HL-60 (cell line): Measurements from ENCODE around the gene NFASC.

Experiments
- DNase-seq, 2 experiments: peaks; one replicate each; pipeline ENCODE4 v3.0.0-alpha.2; 2010 to 2020; ENCODE audit warnings: low read depth in 1 of 2, low spot score in 1 of 2
- H3K27ac ChIP-seq: fragments of 250-450 bp; sonication (Bioruptor Pico); replicated peaks from 2 replicates; pipeline ENCODE4 v1.5.1; 2020; ENCODE audit warnings: mild to moderate bottlenecking, moderate library complexity
- H3K27me3 ChIP-seq: fragments of 250-450 bp; sonication (Bioruptor Pico); 2 replicates; pipeline ENCODE4 v1.5.1; 2021; ENCODE audit warnings: mild to moderate bottlenecking, moderate library complexity; ENCODE audit not compliant: insufficient read depth, poor library complexity, severe bottlenecking
- H3K4me3 ChIP-seq: replicated peaks from 2 replicates; pipeline ENCODE4 v1.5.1; 2011; ENCODE audit warnings: mild to moderate bottlenecking, control low read depth, low read length; ENCODE audit not compliant: insufficient read depth
- CTCF ChIP-seq: IDR thresholded peaks from one replicate; pipeline ENCODE4 v1.5.1; 2011; ENCODE audit warnings: low read length, control low read depth, inconsistent platforms; ENCODE audit not compliant: insufficient read depth
- GABPA ChIP-seq: IDR thresholded peaks from 2 replicates; pipeline ENCODE4 v1.6.1; 2012; ENCODE audit warnings: low read depth
- POLR2AphosphoS5 ChIP-seq: IDR thresholded peaks from 2 replicates; pipeline ENCODE4 v1.6.1; 2012; ENCODE audit warnings: low read depth
- REST ChIP-seq: IDR thresholded peaks from 2 replicates; pipeline ENCODE4 v1.6.1; 2012; ENCODE audit warnings: low read depth; ENCODE audit not compliant: insufficient replicate concordance
- SPI1 ChIP-seq: IDR thresholded peaks from 2 replicates; pipeline ENCODE4 v1.6.1; 2012; ENCODE audit warnings: low read depth, mild to moderate bottlenecking, borderline replicate concordance

Gene NFASC

GRCh38 chr1:204873176-204873575 is 2.5 kb downstream of the NFASC start:
- Histone ChIP-seq H3K27ac (no peak overlapping the region), H3K27me3 (peaks cover 2% of the 10 kb centered on the region)
- TF ChIP-seq POLR2AphosphoS5: no peak
- no peak for TF ChIP-seq GABPA
- TF ChIP-seq SPI1: no peak
- TF ChIP-seq CTCF: no peak
- TF ChIP-seq REST: no peak

GRCh38 chr1:204873714-204874113 is 3.1 kb downstream of the NFASC start:
- TF ChIP-seq CTCF (no peak), GABPA (no peak)
- Histone ChIP-seq H3K4me3 (no peak overlapping the region), H3K27ac (no peak overlapping the region), H3K27me3 (peaks cover 2% of the 10 kb centered on the region)
- DNase-seq: no peak

More at GRCh38 chr1:204873176-204873575, 2.5 kb downstream of the NFASC start:
- no peak for DNase-seq
- H3K4me3 ChIP-seq: no peak overlapping the region

- no peak overlapping the region for H3K4me3 ChIP-seq
- no peak overlapping the region for H3K27ac ChIP-seq
- no peaks in the 10 kb centered on the region for H3K27me3 ChIP-seq
These were observed 3.6 kb downstream of the NFASC start for GRCh38 chr1:204874274-204874673.

More at GRCh38 chr1:204874274-204874673, 3.6 kb downstream of the NFASC start:
- no peak for DNase-seq
- TF ChIP-seq CTCF (no peak), POLR2AphosphoS5 (no peak), REST (no peak), GABPA (no peak), SPI1 (no peak)
